Measurements from ENCODE around the gene SLC9A5. TPM values are rescaled to one million over a fixed set of nuclear protein-coding genes. Genes with fewer than 3 reads are reported as not detected.
A peak's percentile ranks its signal among the peaks of the same experiment; 100 is the strongest.

SLC9A5 gene
- total and polyA plus RNA-seq, 9 of the 15 experiments (the other 6 are each of a cell fraction or from before 2014, with no cell fraction given): 0.06 to 3.1 (median 1.2) TPM

DNA sequence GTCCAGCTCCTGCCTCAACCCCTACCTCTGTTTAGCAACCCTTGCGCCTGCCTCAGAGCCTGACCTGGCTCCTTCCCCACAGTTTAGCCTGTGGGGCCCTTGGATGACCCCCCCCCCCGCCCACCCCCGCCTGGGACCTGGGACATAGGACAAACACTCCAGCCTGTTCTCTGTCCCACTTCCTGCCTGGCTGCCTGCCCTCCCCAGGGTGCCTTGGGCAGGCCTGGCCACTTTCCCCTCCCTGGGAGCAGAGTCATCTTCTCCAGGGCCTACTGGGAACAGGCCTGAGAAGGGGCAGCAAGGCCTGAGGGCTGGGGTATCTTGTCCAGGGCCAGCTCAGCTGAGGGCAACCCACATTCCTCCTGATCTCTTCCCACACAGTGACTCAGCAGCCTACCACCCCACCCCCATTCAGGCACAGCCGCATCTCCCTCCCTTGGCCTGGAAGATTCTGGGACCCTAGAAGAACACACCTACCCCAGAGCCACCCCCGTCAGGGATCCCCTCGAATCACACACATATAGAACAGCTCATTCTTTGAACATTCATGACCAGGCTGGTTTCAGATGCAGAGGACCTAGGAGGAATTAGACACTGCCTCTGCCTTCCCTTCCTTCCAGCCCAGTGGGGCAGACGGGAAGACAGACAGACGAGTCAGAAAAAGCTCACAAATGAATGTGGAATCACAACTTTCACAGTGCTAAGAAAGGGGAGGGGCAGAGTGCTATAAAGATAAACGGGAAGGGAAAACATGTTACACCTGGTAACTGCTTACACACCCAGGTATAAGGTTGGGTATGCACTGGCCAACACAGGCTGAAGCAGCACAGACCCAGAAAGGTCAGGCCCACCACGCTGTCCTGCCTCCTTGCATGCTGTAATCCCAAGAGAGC is 7.5 kb upstream of the SLC9A5 start (continued):
- TF ChIP-seq, protein P1, sequence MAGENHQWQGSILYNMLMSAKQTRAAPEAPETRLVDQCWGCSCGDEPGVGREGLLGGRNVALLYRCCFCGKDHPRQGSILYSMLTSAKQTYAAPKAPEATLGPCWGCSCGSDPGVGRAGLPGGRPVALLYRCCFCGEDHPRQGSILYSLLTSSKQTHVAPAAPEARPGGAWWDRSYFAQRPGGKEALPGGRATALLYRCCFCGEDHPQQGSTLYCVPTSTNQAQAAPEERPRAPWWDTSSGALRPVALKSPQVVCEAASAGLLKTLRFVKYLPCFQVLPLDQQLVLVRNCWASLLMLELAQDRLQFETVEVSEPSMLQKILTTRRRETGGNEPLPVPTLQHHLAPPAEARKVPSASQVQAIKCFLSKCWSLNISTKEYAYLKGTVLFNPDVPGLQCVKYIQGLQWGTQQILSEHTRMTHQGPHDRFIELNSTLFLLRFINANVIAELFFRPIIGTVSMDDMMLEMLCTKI (IDR thresholded peaks at IDR 0.05; ENCODE audit: partially characterized antibody): no peak
- TF ChIP-seq, protein P2, sequence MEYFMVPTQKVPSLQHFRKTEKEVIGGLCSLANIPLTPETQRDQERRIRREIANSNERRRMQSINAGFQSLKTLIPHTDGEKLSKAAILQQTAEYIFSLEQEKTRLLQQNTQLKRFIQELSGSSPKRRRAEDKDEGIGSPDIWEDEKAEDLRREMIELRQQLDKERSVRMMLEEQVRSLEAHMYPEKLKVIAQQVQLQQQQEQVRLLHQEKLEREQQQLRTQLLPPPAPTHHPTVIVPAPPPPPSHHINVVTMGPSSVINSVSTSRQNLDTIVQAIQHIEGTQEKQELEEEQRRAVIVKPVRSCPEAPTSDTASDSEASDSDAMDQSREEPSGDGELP (CRISPR knock-in tag; IDR thresholded peaks at IDR 0.05; ENCODE audit: borderline replicate concordance): peak; percentile 90
- TF ChIP-seq GTF2F1 (IDR thresholded peaks at IDR 0.05; ENCODE audit: low read depth, low read length): no peak
- no peak for TF ChIP-seq ZNF124 (CRISPR knock-in tag; IDR thresholded peaks at IDR 0.05)
- no peak for TF ChIP-seq ZNF224 (CRISPR knock-in tag; IDR thresholded peaks at IDR 0.05)
- TF ChIP-seq, protein P3, sequence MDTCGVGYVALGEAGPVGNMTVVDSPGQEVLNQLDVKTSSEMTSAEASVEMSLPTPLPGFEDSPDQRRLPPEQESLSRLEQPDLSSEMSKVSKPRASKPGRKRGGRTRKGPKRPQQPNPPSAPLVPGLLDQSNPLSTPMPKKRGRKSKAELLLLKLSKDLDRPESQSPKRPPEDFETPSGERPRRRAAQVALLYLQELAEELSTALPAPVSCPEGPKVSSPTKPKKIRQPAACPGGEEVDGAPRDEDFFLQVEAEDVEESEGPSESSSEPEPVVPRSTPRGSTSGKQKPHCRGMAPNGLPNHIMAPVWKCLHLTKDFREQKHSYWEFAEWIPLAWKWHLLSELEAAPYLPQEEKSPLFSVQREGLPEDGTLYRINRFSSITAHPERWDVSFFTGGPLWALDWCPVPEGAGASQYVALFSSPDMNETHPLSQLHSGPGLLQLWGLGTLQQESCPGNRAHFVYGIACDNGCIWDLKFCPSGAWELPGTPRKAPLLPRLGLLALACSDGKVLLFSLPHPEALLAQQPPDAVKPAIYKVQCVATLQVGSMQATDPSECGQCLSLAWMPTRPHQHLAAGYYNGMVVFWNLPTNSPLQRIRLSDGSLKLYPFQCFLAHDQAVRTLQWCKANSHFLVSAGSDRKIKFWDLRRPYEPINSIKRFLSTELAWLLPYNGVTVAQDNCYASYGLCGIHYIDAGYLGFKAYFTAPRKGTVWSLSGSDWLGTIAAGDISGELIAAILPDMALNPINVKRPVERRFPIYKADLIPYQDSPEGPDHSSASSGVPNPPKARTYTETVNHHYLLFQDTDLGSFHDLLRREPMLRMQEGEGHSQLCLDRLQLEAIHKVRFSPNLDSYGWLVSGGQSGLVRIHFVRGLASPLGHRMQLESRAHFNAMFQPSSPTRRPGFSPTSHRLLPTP (IDR thresholded peaks at IDR 0.05; ENCODE audit: borderline replicate concordance, extremely low read depth, insufficient read length): no peak
- 0 out of 2 replicates have a peak, but pooled peaks have one; percentile 39 for TF ChIP-seq GATAD2A (IDR thresholded peaks at IDR 0.05)
- TF ChIP-seq MXI1 (IDR thresholded peaks at IDR 0.05; ENCODE audit: low read depth, low read length): no peak
- TF ChIP-seq, protein P4, sequence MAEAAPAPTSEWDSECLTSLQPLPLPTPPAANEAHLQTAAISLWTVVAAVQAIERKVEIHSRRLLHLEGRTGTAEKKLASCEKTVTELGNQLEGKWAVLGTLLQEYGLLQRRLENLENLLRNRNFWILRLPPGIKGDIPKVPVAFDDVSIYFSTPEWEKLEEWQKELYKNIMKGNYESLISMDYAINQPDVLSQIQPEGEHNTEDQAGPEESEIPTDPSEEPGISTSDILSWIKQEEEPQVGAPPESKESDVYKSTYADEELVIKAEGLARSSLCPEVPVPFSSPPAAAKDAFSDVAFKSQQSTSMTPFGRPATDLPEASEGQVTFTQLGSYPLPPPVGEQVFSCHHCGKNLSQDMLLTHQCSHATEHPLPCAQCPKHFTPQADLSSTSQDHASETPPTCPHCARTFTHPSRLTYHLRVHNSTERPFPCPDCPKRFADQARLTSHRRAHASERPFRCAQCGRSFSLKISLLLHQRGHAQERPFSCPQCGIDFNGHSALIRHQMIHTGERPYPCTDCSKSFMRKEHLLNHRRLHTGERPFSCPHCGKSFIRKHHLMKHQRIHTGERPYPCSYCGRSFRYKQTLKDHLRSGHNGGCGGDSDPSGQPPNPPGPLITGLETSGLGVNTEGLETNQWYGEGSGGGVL (CRISPR knock-in tag; IDR thresholded peaks at IDR 0.05): no peak
- no peak for TF ChIP-seq RBM15 (IDR thresholded peaks at IDR 0.05; ENCODE audit: insufficient read depth, low read length)
- TF ChIP-seq EZH2 (IDR thresholded peaks at IDR 0.05; ENCODE audit: borderline replicate concordance, low read depth, low read length): no peak
- no peak for TF ChIP-seq ZNF174 (CRISPR knock-in tag; IDR thresholded peaks at IDR 0.05)
- no peak for TF ChIP-seq HMG20A (CRISPR knock-in tag; conservative IDR thresholded peaks at IDR 0.05)
- TF ChIP-seq, protein P5, sequence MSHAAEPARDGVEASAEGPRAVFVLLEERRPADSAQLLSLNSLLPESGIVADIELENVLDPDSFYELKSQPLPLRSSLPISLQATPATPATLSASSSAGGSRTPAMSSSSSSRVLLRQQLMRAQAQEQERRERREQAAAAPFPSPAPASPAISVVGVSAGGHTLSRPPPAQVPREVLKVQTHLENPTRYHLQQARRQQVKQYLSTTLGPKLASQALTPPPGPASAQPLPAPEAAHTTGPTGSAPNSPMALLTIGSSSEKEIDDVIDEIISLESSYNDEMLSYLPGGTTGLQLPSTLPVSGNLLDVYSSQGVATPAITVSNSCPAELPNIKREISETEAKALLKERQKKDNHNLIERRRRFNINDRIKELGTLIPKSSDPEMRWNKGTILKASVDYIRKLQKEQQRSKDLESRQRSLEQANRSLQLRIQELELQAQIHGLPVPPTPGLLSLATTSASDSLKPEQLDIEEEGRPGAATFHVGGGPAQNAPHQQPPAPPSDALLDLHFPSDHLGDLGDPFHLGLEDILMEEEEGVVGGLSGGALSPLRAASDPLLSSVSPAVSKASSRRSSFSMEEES (CRISPR knock-in tag; IDR thresholded peaks at IDR 0.05): no peak
- TF ChIP-seq ARID2 (IDR thresholded peaks at IDR 0.05): no peak
- no peak for TF ChIP-seq ZNF274 (IDR thresholded peaks at IDR 0.05; ENCODE audit: borderline replicate concordance, low read depth, low read length)
- no peak for TF ChIP-seq KDM4B (IDR thresholded peaks at IDR 0.05; ENCODE audit: borderline replicate concordance in 2 of 2, low read depth in 1 of 2)
- peak; percentile 77 for TF ChIP-seq MYNN (IDR thresholded peaks at IDR 0.05)
- TF ChIP-seq MYNN (CRISPR knock-in tag; IDR thresholded peaks at IDR 0.05): no peak

All from K562 (cell line).